PC-3 (cell line): ENCODE data around the gene FAM107B.

ENCODE experiments used
- EZH2 ChIP-seq: fragments of 300-600 bp; sonication (generic); IDR thresholded peaks from one replicate; pipeline ENCODE4 v1.6.1; 2017; ENCODE audit warnings: antibody characterized with exemption, mild to moderate bottlenecking, low read length; ENCODE audit not compliant: unreplicated experiment
- TF ChIP-seq, protein P1 (sequence below): fragments of 300-600 bp; sonication (generic); conservative IDR thresholded peaks from 2 replicates; pipeline ENCODE4 v1.5.1; 2017; ENCODE audit warnings: antibody characterized with exemption, low read depth, mild to moderate bottlenecking, low read length

DNA sequence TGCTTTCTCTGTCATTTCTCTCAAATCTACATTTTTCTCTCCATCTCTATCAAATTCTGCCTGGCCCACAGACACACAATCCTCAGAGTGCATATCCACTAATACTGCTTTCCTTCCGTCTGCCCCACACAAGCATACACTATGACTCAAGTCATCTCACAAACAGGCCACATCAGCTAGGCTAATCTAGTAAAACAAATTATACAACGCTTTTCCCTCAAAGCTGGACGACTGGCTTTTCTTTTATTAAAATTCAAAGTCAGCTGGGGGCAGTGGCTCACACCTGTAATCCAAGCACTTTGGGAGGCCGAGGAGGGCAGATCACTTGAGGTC, 161.1 kb downstream of the FAM107B start:
- TF ChIP-seq EZH2: no peak
- TF ChIP-seq, protein P1, sequence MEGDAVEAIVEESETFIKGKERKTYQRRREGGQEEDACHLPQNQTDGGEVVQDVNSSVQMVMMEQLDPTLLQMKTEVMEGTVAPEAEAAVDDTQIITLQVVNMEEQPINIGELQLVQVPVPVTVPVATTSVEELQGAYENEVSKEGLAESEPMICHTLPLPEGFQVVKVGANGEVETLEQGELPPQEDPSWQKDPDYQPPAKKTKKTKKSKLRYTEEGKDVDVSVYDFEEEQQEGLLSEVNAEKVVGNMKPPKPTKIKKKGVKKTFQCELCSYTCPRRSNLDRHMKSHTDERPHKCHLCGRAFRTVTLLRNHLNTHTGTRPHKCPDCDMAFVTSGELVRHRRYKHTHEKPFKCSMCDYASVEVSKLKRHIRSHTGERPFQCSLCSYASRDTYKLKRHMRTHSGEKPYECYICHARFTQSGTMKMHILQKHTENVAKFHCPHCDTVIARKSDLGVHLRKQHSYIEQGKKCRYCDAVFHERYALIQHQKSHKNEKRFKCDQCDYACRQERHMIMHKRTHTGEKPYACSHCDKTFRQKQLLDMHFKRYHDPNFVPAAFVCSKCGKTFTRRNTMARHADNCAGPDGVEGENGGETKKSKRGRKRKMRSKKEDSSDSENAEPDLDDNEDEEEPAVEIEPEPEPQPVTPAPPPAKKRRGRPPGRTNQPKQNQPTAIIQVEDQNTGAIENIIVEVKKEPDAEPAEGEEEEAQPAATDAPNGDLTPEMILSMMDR: no peak
